ENCODE results near the gene TTLL7. TPM values are rescaled to one million over a fixed set of nuclear protein-coding genes. Genes with fewer than 3 reads are reported as not detected.

The TTLL7 gene
- total and polyA plus RNA-seq, 2 donors (not counting 1 experiment from before 2014, with no cell fraction given), result 0.01 TPM; not detected in 1

- Mint-ChIP-seq H3K9me3 (ENCODE audit: insufficient read depth) (peaks cover 2% of the 10 kb centered on the region), H3K4me3 (no peak overlapping the region), H3K4me1 (no peaks in the 10 kb centered on the region), H3K27me3 (peaks cover 11% of the 10 kb centered on the region), H3K27ac (no peak overlapping the region)
- ATAC-seq (ENCODE audit: low read depth) (no peak), DNase-seq (no peak)
- Histone ChIP-seq H3K27me3 (replicated peaks in 1 of 4; ENCODE audit: control extremely low read depth in 1 of 4, control insufficient read depth in 3 of 4, insufficient read depth in 4 of 4, low read length in 3 of 4) (peaks cover 0 to 4% (median 0%) of the 10 kb centered on the region in 4 experiments), H3K4me2 (replicated peaks; ENCODE audit: low read depth, low read length, poor library complexity, severe bottlenecking) (no peak overlapping the region), H3K27ac (ENCODE audit: low read length in 2 of 2) (no peak overlapping the region), H3K9me3 (ENCODE audit: control extremely low read depth in 1 of 3, control insufficient read depth in 2 of 3, insufficient read depth in 1 of 3, low read length in 2 of 3) (no peaks in the 10 kb centered on the region), H3K4me3 (ENCODE audit: control extremely low read depth in 1 of 5, extremely low read depth in 1 of 5, insufficient read depth in 1 of 5, low read depth in 2 of 5, low read length in 4 of 5) (no peak overlapping the region), H2AFZ (ENCODE audit: insufficient read depth, low read depth, low read length, poor library complexity, severe bottlenecking) (no peak overlapping the region), H3K4me1 (ENCODE audit: control insufficient read depth in 2 of 2, insufficient read depth in 2 of 2, low read length in 2 of 2) (no peaks in the 10 kb centered on the region), H3K9ac (ENCODE audit: low read length) (no peak overlapping the region), H3K36me3 (replicated peaks in 1 of 2; ENCODE audit: control extremely low read depth in 1 of 2, control insufficient read depth in 1 of 2, extremely low read depth in 1 of 2, insufficient read depth in 2 of 2, low read length in 1 of 2) (no peaks in the 10 kb centered on the region), H3K79me2 (ENCODE audit: control insufficient read depth, insufficient read depth, low read length) (no peaks in the 10 kb centered on the region), H4K20me1 (ENCODE audit: control insufficient read depth, insufficient read depth, low read length, poor library complexity, severe bottlenecking) (no peaks in the 10 kb centered on the region)
- intact Hi-C loops (cut with micrococcal nuclease), result no loop called here
- no peak for TF ChIP-seq CTCF (IDR thresholded peaks at IDR 0.05)
- TF ChIP-seq EZH2 (IDR thresholded peaks at IDR 0.05; ENCODE audit: borderline replicate concordance, insufficient read depth, low read depth, low read length, poor library complexity, severe bottlenecking), result no peak
- POLR2A ChIA-PET, result no interaction called here
- 64% methylated on average over 1 of the region's 2 CpGs for WGBS (ENCODE audit: insufficient coverage)
- CTCF ChIA-PET, result no interaction called here
Observed at GRCh38 chr1:83889707-83890106, 109.2 kb downstream of the TTLL7 start.

- TF ChIP-seq EZH2 (IDR thresholded peaks at IDR 0.05; ENCODE audit: borderline replicate concordance, insufficient read depth, low read depth, low read length, poor library complexity, severe bottlenecking), result no peak
- no peaks in the 10 kb centered on the region for H4K20me1 ChIP-seq (ENCODE audit: control insufficient read depth, insufficient read depth, low read length, poor library complexity, severe bottlenecking)
- H2AFZ ChIP-seq (ENCODE audit: insufficient read depth, low read depth, low read length, poor library complexity, severe bottlenecking), result no peak overlapping the region
- Mint-ChIP-seq H3K27ac (no peak overlapping the region), H3K9me3 (ENCODE audit: insufficient read depth) (peaks cover 2% of the 10 kb centered on the region), H3K27me3 (peaks cover 11% of the 10 kb centered on the region), H3K4me3 (no peak overlapping the region), H3K4me1 (no peaks in the 10 kb centered on the region)
- DNase-seq (no peak), ATAC-seq (ENCODE audit: low read depth) (no peak)
- H3K9me3 ChIP-seq (ENCODE audit: control extremely low read depth in 1 of 3, control insufficient read depth in 2 of 3, insufficient read depth in 1 of 3, low read length in 2 of 3), result no peaks in the 10 kb centered on the region
- CTCF ChIA-PET, result no interaction called here
- intact Hi-C loops (cut with micrococcal nuclease), result no loop called here
- H3K4me2 ChIP-seq (replicated peaks; ENCODE audit: low read depth, low read length, poor library complexity, severe bottlenecking), result no peak overlapping the region
- H3K27me3 ChIP-seq (replicated peaks in 1 of 4; ENCODE audit: control extremely low read depth in 1 of 4, control insufficient read depth in 3 of 4, insufficient read depth in 4 of 4, low read length in 3 of 4), result no peaks in the 10 kb centered on the region
- no peaks in the 10 kb centered on the region for H3K36me3 ChIP-seq (replicated peaks in 1 of 2; ENCODE audit: control extremely low read depth in 1 of 2, control insufficient read depth in 1 of 2, extremely low read depth in 1 of 2, insufficient read depth in 2 of 2, low read length in 1 of 2)
- no peak overlapping the region for H3K9ac ChIP-seq (ENCODE audit: low read length)
- H3K4me3 ChIP-seq (ENCODE audit: control extremely low read depth in 1 of 5, extremely low read depth in 1 of 5, insufficient read depth in 1 of 5, low read depth in 2 of 5, low read length in 4 of 5), result no peak overlapping the region
- POLR2A ChIA-PET, result no interaction called here
- no peaks in the 10 kb centered on the region for H3K79me2 ChIP-seq (ENCODE audit: control insufficient read depth, insufficient read depth, low read length)
- WGBS (ENCODE audit: insufficient coverage), result no CpG with 5 or more reads among the region's 3 CpGs
- no peaks in the 10 kb centered on the region for H3K4me1 ChIP-seq (ENCODE audit: control insufficient read depth in 2 of 2, insufficient read depth in 2 of 2, low read length in 2 of 2)
- H3K27ac ChIP-seq (ENCODE audit: low read length in 2 of 2), result no peak overlapping the region
Observed at GRCh38 chr1:83887483-83887882, 111.4 kb downstream of the TTLL7 start.

Data from B cell (primary cell).